Measurements from ENCODE around the gene LIMD2.

DNA sequence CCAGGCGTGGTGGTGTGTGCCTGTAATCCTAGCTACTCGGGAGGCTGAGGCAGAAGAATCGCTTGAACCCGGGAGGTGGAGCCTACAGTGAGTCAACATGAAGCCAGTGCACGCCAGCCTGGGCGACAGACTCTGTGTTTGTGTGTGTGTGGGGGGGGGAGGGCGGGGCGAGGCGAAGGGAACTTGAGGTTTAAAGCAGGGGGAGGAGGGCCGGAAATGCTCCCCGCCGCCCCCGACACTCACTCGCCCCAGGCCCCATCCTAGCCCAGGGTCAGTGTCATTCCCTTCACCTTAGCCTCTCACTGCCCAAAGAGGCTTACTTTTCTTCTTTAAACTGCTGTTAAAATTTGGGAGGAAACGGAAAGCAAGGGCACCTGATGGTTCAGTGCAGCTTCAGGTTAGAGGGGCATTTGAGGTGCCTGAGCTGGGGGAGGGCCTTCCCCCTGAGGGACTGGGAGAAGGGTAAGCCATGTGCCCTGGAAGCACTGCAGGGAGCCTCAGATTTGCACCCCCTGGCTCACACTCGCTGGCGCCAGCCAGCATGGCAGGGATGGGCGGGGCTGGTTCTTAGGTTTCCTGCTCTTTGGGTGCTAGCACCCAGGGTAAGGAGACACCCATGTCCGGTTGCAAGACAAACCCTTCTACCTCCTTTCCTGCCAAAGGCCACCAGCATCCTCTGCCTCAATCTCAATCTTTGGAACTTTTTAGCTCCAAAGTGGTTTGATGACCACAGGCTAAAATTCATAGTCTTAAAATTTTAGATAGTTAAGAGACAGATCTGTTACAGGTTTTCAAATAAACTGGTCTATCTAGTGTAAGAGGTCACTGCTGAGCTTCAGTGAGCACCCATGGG, 2.2 kb upstream of the LIMD2 start:
- TF ChIP-seq, protein P1, sequence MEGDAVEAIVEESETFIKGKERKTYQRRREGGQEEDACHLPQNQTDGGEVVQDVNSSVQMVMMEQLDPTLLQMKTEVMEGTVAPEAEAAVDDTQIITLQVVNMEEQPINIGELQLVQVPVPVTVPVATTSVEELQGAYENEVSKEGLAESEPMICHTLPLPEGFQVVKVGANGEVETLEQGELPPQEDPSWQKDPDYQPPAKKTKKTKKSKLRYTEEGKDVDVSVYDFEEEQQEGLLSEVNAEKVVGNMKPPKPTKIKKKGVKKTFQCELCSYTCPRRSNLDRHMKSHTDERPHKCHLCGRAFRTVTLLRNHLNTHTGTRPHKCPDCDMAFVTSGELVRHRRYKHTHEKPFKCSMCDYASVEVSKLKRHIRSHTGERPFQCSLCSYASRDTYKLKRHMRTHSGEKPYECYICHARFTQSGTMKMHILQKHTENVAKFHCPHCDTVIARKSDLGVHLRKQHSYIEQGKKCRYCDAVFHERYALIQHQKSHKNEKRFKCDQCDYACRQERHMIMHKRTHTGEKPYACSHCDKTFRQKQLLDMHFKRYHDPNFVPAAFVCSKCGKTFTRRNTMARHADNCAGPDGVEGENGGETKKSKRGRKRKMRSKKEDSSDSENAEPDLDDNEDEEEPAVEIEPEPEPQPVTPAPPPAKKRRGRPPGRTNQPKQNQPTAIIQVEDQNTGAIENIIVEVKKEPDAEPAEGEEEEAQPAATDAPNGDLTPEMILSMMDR (IDR thresholded peaks at IDR 0.05 in 4 of 5, conservative IDR thresholded peaks at IDR 0.05 in 1 of 5) = no peak
- TF ChIP-seq POLR2A (IDR thresholded peaks at IDR 0.05) = no peak
